Lower leg skin (tissue), 4 donors: ENCODE measurements around the gene NSUN6. TPM values are rescaled to one million over a fixed set of nuclear protein-coding genes. Genes with fewer than 3 reads are reported as not detected.

Experiments
- DNase-seq, 2 donors: peaks; one replicate each; pipeline ENCODE4 v3.0.0-alpha.2; 2019; ENCODE audit warnings: low spot score in 2 of 2
- H3K4me3 ChIP-seq: fragments of 200-600 bp; sonication (generic); 2 replicates; pipeline ENCODE4 v1.5.1; 2017; ENCODE audit warnings: mild to moderate bottlenecking, low read depth; ENCODE audit not compliant: poor library complexity, severe bottlenecking
- CTCF ChIP-seq, 3 donors: fragments of 450-650 bp; IDR thresholded peaks; one replicate each; pipeline ENCODE4 v1.5.1; 2016; ENCODE audit warnings: antibody characterized with exemption in 3 of 3, mild to moderate bottlenecking in 3 of 3, moderate library complexity in 2 of 3
- POLR2A ChIP-seq, 2 donors: fragments of 450-650 bp; IDR thresholded peaks; one replicate each; pipeline ENCODE4 v1.6.1; 2016 to 2017; ENCODE audit warnings: antibody characterized with exemption in 2 of 2, mild to moderate bottlenecking in 1 of 2, moderate library complexity in 1 of 2
- WGBS, 2 donors: methylation state at CpG; one replicate each; pipeline ENCODE4 v1.1.5; 2018; 5-methylcytosine and 5-hydroxymethylcytosine counted together
- intact Hi-C: fragments of 100-400 bp; cut with DNase I; formaldehyde crosslinking; loops from one replicate; pipeline ENCODE4 v1.15.0; 2023; ENCODE audit warnings: low total_unique reads
- total RNA-seq, 4 donors: library from RNA; depleted of rRNA; stranded (reverse); fragments of >200 nt; gene quantifications; one replicate each; pipeline ENCODE4 v1.1.0, GENCODE V29; 2016

The NSUN6 gene
- total RNA-seq, 4 donors from 2014 or later: 5.9 to 12.8 (median 8.6) TPM

- WGBS, 2 donors: 76 to 83% methylated on average over 6 of the region's 6 CpGs
- intact Hi-C loops: no loop called here
- DNase-seq: no peak
- TF ChIP-seq CTCF (IDR thresholded peaks at IDR 0.05) (no peak), POLR2A (IDR thresholded peaks at IDR 0.05) (no peak)
- no peak overlapping the region for H3K4me3 ChIP-seq
These were observed 42.8 kb downstream of the NSUN6 start for GRCh38 chr10:18608596-18608995.

GRCh38 chr10:18607503-18608378 lies 43.6 kb downstream of the NSUN6 start:
- peak in 1 of 2 donors; percentile 21 for DNase-seq
- 68 to 72% methylated on average over 1 of the region's 1 CpG for WGBS, 2 donors
- H3K4me3 ChIP-seq: no peak overlapping the region
- intact Hi-C loops: no loop called here
- no peak for TF ChIP-seq POLR2A (IDR thresholded peaks at IDR 0.05)
- TF ChIP-seq CTCF (IDR thresholded peaks at IDR 0.05): no peak

- no peak overlapping the region for H3K4me3 ChIP-seq
- intact Hi-C loops: no loop called here
- 96 to 98% methylated on average over 4 of the region's 4 CpGs for WGBS, 2 donors
- TF ChIP-seq CTCF (IDR thresholded peaks at IDR 0.05): no peak
- no peak for TF ChIP-seq POLR2A (IDR thresholded peaks at IDR 0.05)
- no peak for DNase-seq
These were observed 45.2 kb downstream of the NSUN6 start for GRCh38 chr10:18606051-18606695.

GRCh38 chr10:18601321-18601720 lies 50.1 kb downstream of the NSUN6 start:
- 94 to 98% methylated on average over 2 of the region's 2 CpGs for WGBS, 2 donors
- no peak overlapping the region for H3K4me3 ChIP-seq
- TF ChIP-seq POLR2A (IDR thresholded peaks at IDR 0.05): no peak
- no peak for TF ChIP-seq CTCF (IDR thresholded peaks at IDR 0.05)
- intact Hi-C loops: no loop called here
- DNase-seq: no peak

GRCh38 chr10:18599392-18599791 lies 52.0 kb downstream of the NSUN6 start:
- DNase-seq: no peak
- intact Hi-C loops: no loop called here
- 95% methylated on average over 3 of the region's 3 CpGs for WGBS, 2 donors
- no peak overlapping the region for H3K4me3 ChIP-seq
- TF ChIP-seq POLR2A (IDR thresholded peaks at IDR 0.05) (no peak), CTCF (IDR thresholded peaks at IDR 0.05) (no peak)
